ENCODE data around the gene TRPV4. TPM values are rescaled to one million over a fixed set of nuclear protein-coding genes. Genes with fewer than 3 reads are reported as not detected.

Gene TRPV4
- total and polyA plus RNA-seq, 10 of the 15 experiments (the other 5 are each of a cell fraction or from before 2014, with no cell fraction given) = not detected

GRCh38 chr12:109795023-109795422, 38.2 kb downstream of the TRPV4 start:
- Histone ChIP-seq H3K27ac (ENCODE audit: control insufficient read depth, insufficient read depth) (no peak overlapping the region), H3K9ac (ENCODE audit: control insufficient read depth, insufficient read depth, low read length) (no peak overlapping the region), H3K4me3 (no peak overlapping the region), H3K36me3 (ENCODE audit: control insufficient read depth in 2 of 2, insufficient read depth in 2 of 2, low read length in 1 of 2) (no peaks in the 10 kb centered on the region), H3K79me2 (ENCODE audit: control insufficient read depth, insufficient read depth, low read length) (no peaks in the 10 kb centered on the region), H3K4me2 (ENCODE audit: control insufficient read depth, insufficient read depth) (no peak overlapping the region), H4K20me1 (ENCODE audit: control insufficient read depth, insufficient read depth) (no peaks in the 10 kb centered on the region; the same call in 1 of the 2 replicates), H3K9me3 (replicated peaks; ENCODE audit: control insufficient read depth, insufficient read depth, low read length) (no peaks in the 10 kb centered on the region), H3K27me3 (replicated peaks in 1 of 2; ENCODE audit: control insufficient read depth in 2 of 2, insufficient read depth in 2 of 2, low read length in 1 of 2) (no peaks in the 10 kb centered on the region; a peak in 1 of 4 replicates), H2AFZ (ENCODE audit: control insufficient read depth, low read depth, low read length) (no peak overlapping the region), H3K4me1 (ENCODE audit: control insufficient read depth, insufficient read depth, low read length) (no peaks in the 10 kb centered on the region)
- no TSS peak for BruUV-seq (replicated peaks)
- in situ Hi-C loops (cut with MboI) = no loop called here
- intact Hi-C loops (cut with micrococcal nuclease; ENCODE audit: unreplicated experiment) = no loop called here
- WGBS (ENCODE audit: insufficient coverage, insufficient replicate concordance, low lambda C conversion rate, missing lambda C conversion rate) = 93% methylated on average over 2 of the region's 2 CpGs
- CTCF ChIA-PET = interaction anchor here (0.6 to 3.0 kb wide), 2 partner anchors 50 to 751 kb away, joined by 3 to 12 read pairs; no protein-coding TSS in a partner anchor
- FAIRE-seq = no peak
- TF ChIP-seq MLLT1 (IDR thresholded peaks at IDR 0.05) = peak; percentile 56; the same call in 1 of the 2 replicates
- no peak for TF ChIP-seq ZNF687 (IDR thresholded peaks at IDR 0.05)
- RAD21 ChIA-PET (ENCODE audit: unreplicated experiment) = no interaction called here
- POLR2A ChIA-PET = no interaction called here
- DNase-seq (ENCODE audit: low read depth, low spot score) = no peak
- ATAC-seq = no peak
- SMC1A ChIA-PET (ENCODE audit: uncharacterized antibody, unreplicated experiment) = interaction anchor here (1.3 kb wide), 1 partner anchor 51 kb away, joined by 3 read pairs; no protein-coding TSS in a partner anchor

All from GM12878 (cell line).